PC-3 (cell line): ENCODE measurements around the gene MSH3. TPM values are rescaled to one million over a fixed set of nuclear protein-coding genes. Genes with fewer than 3 reads are reported as not detected.

ENCODE experiments used
- ATAC-seq: fragments of 200-7000 bp; cut with Tn5 transposase; 2 replicates; pipeline ENCODE4 v1.9.1; 2020; ENCODE audit warnings: mild to moderate bottlenecking, moderate library complexity
- BruUV-seq: library from RNA; stranded (reverse); fragments of 400-500 nt; replicated peaks from 2 replicates; lab custom pipeline; 2021; lab: Mats Ljungman, UMichigan
- CTCF ChIA-PET: fragments of 300-600 bp; sonication (Branson Sonifier 250); formaldehyde crosslinking; loops from one replicate; lab custom pipeline; 2022; ENCODE audit warnings: antibody characterized with exemption; lab: Charles Lee
- POLR2A ChIA-PET: fragments of 300-600 bp; sonication (Branson Sonifier 250); formaldehyde crosslinking; loops from one replicate; lab custom pipeline; 2022; ENCODE audit warnings: antibody characterized with exemption; ENCODE audit not compliant: unreplicated experiment; lab: Charles Lee
- DNase-seq: peaks from one replicate; pipeline ENCODE4 v3.0.0-alpha.2; 2015
- H2AFZ ChIP-seq: fragments of 300-600 bp; sonication (generic); 2 replicates; pipeline ENCODE4 v1.6.0; 2016; ENCODE audit warnings: antibody characterized with exemption, low read length
- H3F3A ChIP-seq: fragments of 300-600 bp; sonication (generic); one replicate; pipeline ENCODE4 v1.6.0; 2017; ENCODE audit warnings: antibody characterized with exemption, low read length, control low read depth, mild to moderate bottlenecking; ENCODE audit not compliant: unreplicated experiment
- H3K27ac ChIP-seq: fragments of 300-600 bp; sonication (generic); 2 replicates; pipeline ENCODE4 v1.5.1; 2016; ENCODE audit warnings: mild to moderate bottlenecking, low read length
- H3K27me3 ChIP-seq: fragments of 300-600 bp; sonication (generic); 2 replicates; pipeline ENCODE4 v1.6.1; 2016; ENCODE audit warnings: low read length, mixed read lengths
- H3K36me3 ChIP-seq: fragments of 300-600 bp; sonication (generic); 2 replicates; pipeline ENCODE4 v1.6.1; 2016; ENCODE audit warnings: low read depth, mixed run types, low read length, mixed read lengths
- H3K4me1 ChIP-seq: fragments of 300-600 bp; sonication (generic); 2 replicates; pipeline ENCODE4 v1.5.1; 2016; ENCODE audit warnings: low read length; ENCODE audit not compliant: insufficient read depth
- H3K4me2 ChIP-seq: fragments of 300-600 bp; sonication (generic); 2 replicates; pipeline ENCODE4 v1.6.0; 2016; ENCODE audit warnings: low read length
- H3K4me3 ChIP-seq: fragments of 300-600 bp; sonication (generic); 2 replicates; pipeline ENCODE4 v1.5.1; 2016; ENCODE audit warnings: mild to moderate bottlenecking, low read length, mixed read lengths
- H3K79me2 ChIP-seq: fragments of 300-600 bp; sonication (generic); 2 replicates; pipeline ENCODE4 v1.6.1; 2017; ENCODE audit warnings: low read length, mixed read lengths
- H3K9ac ChIP-seq: fragments of 300-600 bp; sonication (generic); 2 replicates; pipeline ENCODE4 v1.6.0; 2016; ENCODE audit warnings: mild to moderate bottlenecking, low read length
- H3K9me2 ChIP-seq: fragments of 300-600 bp; sonication (generic); replicated peaks from 2 replicates; pipeline ENCODE4 v1.6.1; 2016; ENCODE audit warnings: mixed run types, low read length, mixed read lengths
- H3K9me3 ChIP-seq: fragments of 300-600 bp; sonication (generic); 2 replicates; pipeline ENCODE4 v1.6.1; 2016; ENCODE audit warnings: low read length, mixed read lengths
- H4K20me1 ChIP-seq: fragments of 300-600 bp; sonication (generic); 2 replicates; pipeline ENCODE4 v1.6.1; 2016; ENCODE audit warnings: low read length, mixed read lengths
- CTCF ChIP-seq: fragments of 300-600 bp; sonication (generic); conservative IDR thresholded peaks from 2 replicates; pipeline ENCODE4 v1.5.1; 2017; ENCODE audit warnings: antibody characterized with exemption, low read depth, mild to moderate bottlenecking, low read length
- EZH2 ChIP-seq: fragments of 300-600 bp; sonication (generic); IDR thresholded peaks from one replicate; pipeline ENCODE4 v1.6.1; 2017; ENCODE audit warnings: antibody characterized with exemption, mild to moderate bottlenecking, low read length; ENCODE audit not compliant: unreplicated experiment
- EZH2phosphoT487 ChIP-seq: fragments of 300-600 bp; sonication (generic); IDR thresholded peaks from 2 replicates; pipeline ENCODE4 v1.6.1; 2018; ENCODE audit warnings: mild to moderate bottlenecking, antibody characterized with exemption, low read length, borderline replicate concordance
- intact Hi-C: fragments of 100-400 bp; cut with micrococcal nuclease; formaldehyde crosslinking; loops from 2 replicates; pipeline ENCODE4 v1.9.0; 2023
- total RNA-seq: library from RNA; depleted of rRNA; stranded (reverse); fragments of >200 nt; gene quantifications from 2 replicates; pipeline ENCODE4 v1.2.3, GENCODE V29; 2014; rRNA removed

The MSH3 gene
- total RNA-seq, 1 experiment from 2014 or later, result 9.0 TPM

GRCh38 chr5:80921026-80921425 lies 266.6 kb downstream of the MSH3 start:
- H3K9me3 ChIP-seq, result no peaks in the 10 kb centered on the region
- ATAC-seq, result no peak
- no peaks in the 10 kb centered on the region for H4K20me1 ChIP-seq
- no peaks in the 10 kb centered on the region for H3F3A ChIP-seq
- H3K9me2 ChIP-seq, result no peaks in the 10 kb centered on the region
- H3K4me1 ChIP-seq, result no peaks in the 10 kb centered on the region
- H3K4me3 ChIP-seq, result no peak overlapping the region
- H3K9ac ChIP-seq, result no peak overlapping the region
- no TSS peak for BruUV-seq
- no peaks in the 10 kb centered on the region for H3K27me3 ChIP-seq
- H3K27ac ChIP-seq, result no peak overlapping the region
- no peak overlapping the region for H2AFZ ChIP-seq
- H3K79me2 ChIP-seq, result no peaks in the 10 kb centered on the region
- intact Hi-C loops, result no loop called here
- ChIA-PET POLR2A (no interaction called here), CTCF (no interaction called here)
- no peak overlapping the region for H3K4me2 ChIP-seq
- TF ChIP-seq EZH2phosphoT487 (no peak), CTCF (no peak), EZH2 (no peak)
- no peak for DNase-seq
- H3K36me3 ChIP-seq, result no peaks in the 10 kb centered on the region

GRCh38 chr5:80925931-80926330 lies 271.5 kb downstream of the MSH3 start:
- no peak for TF ChIP-seq CTCF
- H3K79me2 ChIP-seq, result no peaks in the 10 kb centered on the region
- no peaks in the 10 kb centered on the region for H3K9me2 ChIP-seq
- H3K27me3 ChIP-seq, result no peaks in the 10 kb centered on the region
- no peaks in the 10 kb centered on the region for H3F3A ChIP-seq
- H3K4me1 ChIP-seq, result no peaks in the 10 kb centered on the region
- no peak overlapping the region for H3K4me3 ChIP-seq
- no peaks in the 10 kb centered on the region for H3K36me3 ChIP-seq
- ATAC-seq, result no peak
- H3K4me2 ChIP-seq, result no peak overlapping the region
- CTCF ChIA-PET, result no interaction called here
- no peak for DNase-seq
- H4K20me1 ChIP-seq, result no peaks in the 10 kb centered on the region
- no TSS peak for BruUV-seq
- no peaks in the 10 kb centered on the region for H3K9me3 ChIP-seq
- POLR2A ChIA-PET, result no interaction called here
- no peak overlapping the region for H3K27ac ChIP-seq
- intact Hi-C loops, result no loop called here
- no peak overlapping the region for H3K9ac ChIP-seq
- H2AFZ ChIP-seq, result no peak overlapping the region

Other genes with a start within 250 kb of the MSH3 start
- gene ZFYVE16, start 246.6 kb upstream of the MSH3 start, total RNA-seq, result 7.3 and 9.7 TPM in 2 replicates
- gene FAM151B, start 166.6 kb upstream of the MSH3 start, total RNA-seq, result 1.7 and 2.3 TPM in 2 replicates
- gene ANKRD34B, start 84.4 kb upstream of the MSH3 start, total RNA-seq, result not detected in 2 replicates
- gene DHFR, start 331 bp downstream of the MSH3 start, total RNA-seq, result 21.4 and 22.0 TPM in 2 replicates